SW480 (cell line): ENCODE results near the gene LRP1B.
"Not testable (repeated sequence)": the region's sequence is repeated elsewhere in the genome, so short reads cannot be mapped to it uniquely, and the experiment has no call there.

ENCODE experiments used
- DNase-seq: peaks from one replicate; pipeline ENCODE4 v3.0.0-alpha.2; 2016; ENCODE audit warnings: low spot score

LRP1B gene

DNA sequence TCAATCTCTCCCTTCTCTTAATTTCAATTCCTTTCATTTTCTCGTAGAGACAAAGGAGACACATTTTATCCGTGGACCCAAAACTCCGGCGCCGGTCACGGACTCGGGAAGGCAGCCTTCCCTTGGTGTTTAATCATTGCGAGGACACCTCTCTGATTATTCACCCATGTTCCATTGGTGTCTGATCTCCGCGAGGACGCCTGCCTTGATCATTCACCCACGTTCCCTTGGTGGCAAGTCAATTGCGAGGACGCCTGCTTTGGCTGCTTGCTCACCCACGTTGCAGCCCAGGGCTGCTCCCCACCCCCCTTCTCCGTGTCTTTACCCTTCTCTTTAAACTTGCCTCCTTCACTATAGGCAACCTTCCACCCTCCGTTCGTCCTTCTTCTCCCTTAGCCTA, 1703.8 kb downstream of the LRP1B start:
- not testable (repeated sequence) for DNase-seq

DNA sequence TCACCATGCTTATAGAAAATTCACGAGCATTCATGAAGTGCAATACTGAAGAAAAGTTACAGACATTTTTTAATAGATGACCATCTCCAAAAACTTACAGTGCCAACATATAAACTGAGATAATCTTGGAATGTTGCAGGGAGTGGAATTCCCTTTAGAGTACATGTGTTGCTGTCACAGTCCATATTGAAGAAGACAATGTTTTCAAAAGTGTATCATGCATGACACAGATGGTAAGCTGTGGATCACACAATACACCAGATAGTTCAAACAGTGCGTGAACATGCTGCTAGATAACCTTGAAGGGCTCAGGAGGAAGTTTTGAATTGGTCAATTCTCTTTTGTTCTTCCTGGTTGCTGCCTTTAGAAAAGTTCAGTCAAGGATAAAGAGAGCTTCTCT, 1706.3 kb downstream of the LRP1B start:
- DNase-seq = no peak

DNA sequence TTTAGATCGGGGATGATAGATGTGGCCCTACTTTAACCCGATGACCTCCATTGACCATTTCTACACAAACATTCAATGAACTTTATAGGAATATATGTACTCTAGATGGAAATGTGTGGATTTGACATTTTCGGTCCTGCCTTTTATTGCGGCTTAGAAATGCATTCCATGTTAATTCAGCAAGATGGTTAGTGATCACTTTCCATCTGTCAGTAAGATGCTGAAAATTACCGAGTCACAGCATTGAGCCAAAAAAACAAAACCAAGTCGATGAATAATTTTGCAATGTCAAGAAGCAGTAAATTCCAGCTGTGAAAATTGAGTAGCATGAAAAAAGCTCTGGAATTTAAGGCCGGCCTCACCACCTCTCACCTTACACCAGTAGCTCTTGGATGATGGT, 1708.1 kb downstream of the LRP1B start:
- DNase-seq = no peak

DNA sequence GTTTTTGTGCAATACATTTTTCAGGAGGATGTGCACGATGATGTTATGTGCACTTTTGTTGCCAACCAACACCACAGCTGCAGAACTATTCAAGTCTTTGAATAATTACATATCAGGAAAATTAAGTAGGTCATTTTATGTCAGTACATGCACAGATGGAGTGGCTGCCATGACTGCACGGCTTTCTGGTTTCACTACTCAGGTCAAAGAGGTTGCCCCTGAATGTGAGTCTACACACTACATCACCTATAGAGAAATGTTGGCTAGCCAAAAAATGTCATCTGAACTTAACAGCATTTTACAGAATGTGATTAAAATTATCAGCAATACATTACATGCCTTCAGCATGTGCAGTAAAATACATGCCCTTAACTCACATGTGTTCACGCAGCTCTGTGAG, 1713.3 kb downstream of the LRP1B start:
- DNase-seq = no peak

DNA sequence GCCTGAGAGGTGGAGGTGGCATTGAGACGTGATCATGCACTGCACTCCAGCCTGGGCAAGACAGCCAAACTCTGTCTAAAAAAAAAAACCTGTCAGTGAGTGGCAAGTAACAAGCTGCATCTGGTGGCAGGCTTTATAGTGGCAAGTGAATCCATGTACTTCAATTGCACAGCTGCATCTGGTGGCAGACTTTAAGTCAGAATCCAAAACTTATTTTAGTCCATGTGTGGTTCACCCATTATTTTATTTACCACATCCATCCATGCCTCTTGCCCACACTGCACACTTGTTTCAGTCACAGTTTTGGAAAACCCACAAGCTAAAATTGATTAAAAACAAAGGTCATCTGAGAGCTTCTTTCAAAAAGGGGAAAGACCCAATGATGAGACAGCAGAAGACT, 1714.2 kb downstream of the LRP1B start:
- no peak for DNase-seq

DNA sequence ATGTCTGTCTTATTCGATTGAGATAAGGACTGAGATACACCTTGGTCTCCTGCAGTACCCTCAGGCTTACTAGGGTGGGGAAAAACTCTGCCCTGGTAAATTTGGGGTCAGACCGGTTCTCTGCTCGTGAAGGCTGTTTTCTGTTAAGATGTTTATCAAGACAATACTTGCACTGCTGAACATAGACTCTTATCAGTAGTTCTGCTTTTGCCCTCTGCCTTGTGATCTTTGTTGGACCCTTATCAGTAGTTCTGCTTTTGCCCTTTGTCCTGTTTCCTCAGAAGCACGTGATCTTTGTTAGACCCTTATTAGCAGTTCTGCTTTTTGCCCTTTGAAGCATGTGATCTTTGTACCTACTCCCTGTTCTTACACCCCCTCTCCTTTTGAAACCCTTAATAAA, 1715.8 kb downstream of the LRP1B start:
- DNase-seq = not testable (repeated sequence)

DNA sequence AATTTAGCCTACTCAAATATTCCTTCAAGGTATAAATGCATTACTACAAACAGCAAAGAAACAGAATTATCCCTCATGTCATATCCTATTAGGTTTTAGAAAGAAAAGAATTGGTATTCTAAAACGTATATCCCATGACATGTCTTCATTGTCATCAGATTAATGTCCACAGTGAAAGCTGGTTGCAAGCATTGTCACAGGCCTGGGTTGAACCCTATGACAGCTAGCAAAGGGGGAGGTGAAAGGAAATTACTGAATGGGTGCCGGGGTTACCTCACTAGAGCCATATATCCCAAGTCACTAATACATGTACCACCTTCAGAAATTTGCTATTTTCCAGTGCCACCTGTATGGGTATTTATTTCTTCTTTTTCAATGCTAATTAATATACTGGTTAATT, 1720.1 kb downstream of the LRP1B start:
- no peak for DNase-seq

DNA sequence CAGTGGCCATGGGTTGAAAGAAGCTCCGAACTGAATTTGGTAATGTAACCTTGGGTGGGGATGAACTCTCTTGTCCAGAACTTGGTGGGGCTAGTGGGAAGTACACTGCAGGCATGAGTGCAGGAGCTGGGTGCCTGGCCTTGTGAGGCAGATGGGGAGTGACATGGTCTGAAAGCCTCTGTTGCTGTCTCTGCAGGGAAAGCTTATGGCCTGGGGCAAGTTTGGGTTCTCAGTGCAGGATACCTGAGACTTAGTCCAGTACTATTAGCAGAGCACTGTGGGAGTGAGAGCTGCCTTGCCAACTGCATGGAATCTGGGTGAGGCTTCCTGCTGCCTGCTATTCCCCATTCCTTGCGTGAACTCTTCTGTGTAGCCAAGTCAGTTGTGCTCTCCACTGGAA, 1729.8 kb downstream of the LRP1B start:
- DNase-seq = no peak

DNA sequence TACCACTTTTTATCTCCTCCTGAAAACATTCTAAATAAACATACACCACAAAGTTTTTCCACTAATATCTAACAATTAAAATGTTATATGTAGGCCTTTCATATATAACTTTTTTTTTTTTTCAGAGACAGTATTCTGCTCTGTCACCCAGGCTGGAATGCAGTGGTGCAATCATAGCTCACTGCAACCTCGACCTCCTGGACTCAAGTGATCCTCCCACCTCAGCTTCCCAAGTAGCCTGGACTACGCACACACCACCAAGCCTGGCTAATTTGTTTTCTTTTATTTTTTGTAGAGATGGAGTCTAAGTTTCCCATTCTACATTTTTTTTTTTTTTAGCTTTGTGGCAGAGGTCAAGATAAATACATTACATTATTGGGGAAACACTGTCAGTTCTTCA, 1738.0 kb downstream of the LRP1B start:
- no peak for DNase-seq

DNA sequence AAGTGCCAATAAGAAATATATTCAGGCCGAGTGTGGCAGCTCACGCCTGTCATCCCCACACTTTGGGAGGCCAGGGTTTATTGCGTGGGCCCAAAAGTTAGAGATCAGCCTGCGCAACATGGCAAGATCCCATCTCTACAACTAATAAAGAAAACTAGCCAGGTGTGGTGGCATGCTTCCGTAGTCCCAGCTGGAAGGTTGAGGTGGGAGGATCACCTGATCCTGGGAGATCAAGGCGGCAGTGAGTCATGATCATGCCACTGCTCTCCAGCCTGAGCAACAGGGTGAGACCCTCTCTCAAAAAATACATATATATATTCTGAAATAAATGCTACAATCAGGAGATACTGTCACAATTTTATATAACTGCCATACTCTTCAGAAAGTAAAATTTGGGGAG, 1745.9 kb downstream of the LRP1B start:
- DNase-seq = no peak

DNA sequence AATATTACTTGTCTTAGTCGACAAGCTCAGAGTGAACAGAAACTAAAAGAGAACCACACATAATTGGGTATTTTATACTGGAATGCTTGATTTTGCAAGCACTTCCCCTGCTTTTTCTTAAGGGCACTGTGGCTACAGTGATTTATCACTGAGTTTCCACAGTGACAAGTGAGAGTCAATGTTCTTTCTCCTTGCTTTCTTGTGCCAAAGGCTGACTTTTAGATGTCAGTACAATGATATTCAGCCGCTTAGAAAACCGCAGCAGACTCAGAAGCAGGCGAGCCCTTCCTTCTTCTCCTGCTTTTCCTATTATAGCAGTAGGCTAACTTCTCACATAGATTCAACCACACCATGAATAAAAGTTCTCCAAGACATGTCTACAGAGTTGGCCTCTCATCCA, 1747.0 kb downstream of the LRP1B start:
- DNase-seq = no peak

DNA sequence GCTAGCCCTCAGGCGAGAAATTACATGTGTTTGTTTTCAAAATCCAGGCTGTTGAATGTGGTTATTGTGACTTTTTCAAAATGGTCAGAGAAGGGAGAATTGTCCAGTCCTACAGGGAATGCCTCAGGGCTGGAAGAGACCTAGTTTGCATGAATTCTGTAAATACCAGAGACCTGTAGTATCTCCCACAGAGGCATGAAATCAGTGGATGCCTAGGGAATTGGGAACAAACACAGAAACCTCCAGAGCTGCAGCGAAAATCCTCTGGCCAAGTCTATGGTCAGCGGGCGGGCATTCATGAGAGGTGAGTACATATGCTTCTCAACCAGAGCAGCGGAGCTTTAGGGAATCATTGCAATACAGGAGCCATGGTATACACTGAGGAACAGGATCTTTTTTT, 1754.1 kb downstream of the LRP1B start:
- no peak for DNase-seq

DNA sequence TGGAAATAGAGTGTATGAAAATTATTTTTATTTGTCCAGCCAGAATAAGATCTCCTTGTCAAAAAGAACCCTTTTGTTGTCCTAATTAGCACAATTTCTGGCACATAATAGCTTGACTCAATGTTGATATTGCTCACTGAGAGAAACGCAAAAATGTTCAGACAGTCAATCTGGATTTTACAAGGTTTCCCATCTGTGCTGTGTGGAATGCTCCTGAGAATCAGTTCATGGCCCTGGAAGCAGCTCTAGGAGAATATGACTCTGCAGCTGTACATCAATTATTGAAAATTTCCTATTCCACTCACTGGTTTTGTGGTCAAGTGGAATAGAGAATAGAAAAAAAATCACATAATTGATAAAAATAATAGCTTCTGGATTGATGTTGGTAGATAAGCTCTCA, 1767.7 kb downstream of the LRP1B start:
- no peak for DNase-seq

DNA sequence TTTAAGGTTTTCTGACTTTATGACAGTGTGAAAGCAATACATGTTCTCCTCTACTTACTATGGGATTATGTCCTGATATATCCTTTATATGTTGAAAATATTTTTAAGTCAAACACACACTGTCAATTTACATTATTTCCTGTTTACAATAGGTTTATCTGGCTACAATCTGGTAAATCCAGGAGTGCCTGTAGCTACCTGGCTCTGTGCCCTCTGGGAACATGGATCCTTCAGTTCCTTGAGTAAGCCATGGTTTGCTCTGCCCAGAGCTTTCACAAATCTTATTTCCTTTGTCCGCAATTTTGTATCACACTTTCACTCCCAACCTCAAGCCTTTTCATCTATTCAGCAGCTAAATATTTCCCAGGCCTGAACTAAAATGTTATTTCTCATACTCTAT, 1768.5 kb downstream of the LRP1B start:
- no peak for DNase-seq

DNA sequence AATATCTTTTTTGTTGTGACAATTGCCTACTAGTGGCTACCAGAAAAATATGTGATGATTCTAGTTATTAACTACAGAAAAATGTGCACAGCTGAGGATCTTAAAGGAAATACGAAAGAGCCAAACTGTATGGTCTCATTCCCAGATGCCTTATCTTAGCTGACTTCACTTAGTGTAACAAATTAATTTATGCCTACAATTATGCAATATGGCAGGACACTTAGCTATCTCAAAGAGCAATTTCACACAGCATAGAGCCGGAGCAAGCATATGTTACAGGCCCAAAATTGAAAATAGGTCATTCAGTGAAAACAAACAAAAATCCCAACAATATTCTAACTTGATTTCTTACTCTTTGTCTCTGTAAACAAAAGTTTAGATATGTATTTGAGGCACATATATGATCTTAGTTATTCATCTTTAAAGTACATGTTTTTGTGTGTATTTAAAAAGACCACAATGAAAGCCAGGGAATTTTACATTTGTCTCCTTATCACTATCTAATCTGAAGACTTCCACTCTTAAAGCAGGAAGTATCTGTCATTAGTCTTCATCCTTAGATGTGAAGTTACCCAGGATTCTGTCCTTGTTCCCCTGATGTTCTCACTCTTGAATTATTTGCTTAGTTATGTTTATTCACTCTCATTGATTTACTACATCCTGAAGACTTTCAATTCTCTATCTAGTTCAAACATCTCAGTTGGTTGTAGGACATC, 1771.6 kb downstream of the LRP1B start:
- no peak for DNase-seq

DNA sequence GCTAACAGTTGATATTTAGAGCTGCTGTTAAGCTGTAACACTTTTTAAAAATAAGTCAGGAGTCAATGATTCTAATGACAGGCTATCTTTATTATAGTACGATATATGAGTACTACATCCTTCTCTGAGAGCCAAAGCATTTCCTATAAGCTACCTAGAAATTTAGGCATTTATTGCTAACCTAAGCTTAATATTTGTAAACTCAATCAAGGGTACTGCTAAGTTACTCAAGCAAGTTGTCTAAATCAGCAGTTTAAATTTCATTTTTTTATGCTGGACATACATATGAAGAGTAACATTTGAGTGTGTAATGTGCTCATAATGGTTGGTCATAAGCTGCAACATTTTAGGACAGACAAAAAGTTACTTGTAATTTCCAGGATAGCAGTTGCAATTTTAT, 1774.1 kb downstream of the LRP1B start:
- no peak for DNase-seq

DNA sequence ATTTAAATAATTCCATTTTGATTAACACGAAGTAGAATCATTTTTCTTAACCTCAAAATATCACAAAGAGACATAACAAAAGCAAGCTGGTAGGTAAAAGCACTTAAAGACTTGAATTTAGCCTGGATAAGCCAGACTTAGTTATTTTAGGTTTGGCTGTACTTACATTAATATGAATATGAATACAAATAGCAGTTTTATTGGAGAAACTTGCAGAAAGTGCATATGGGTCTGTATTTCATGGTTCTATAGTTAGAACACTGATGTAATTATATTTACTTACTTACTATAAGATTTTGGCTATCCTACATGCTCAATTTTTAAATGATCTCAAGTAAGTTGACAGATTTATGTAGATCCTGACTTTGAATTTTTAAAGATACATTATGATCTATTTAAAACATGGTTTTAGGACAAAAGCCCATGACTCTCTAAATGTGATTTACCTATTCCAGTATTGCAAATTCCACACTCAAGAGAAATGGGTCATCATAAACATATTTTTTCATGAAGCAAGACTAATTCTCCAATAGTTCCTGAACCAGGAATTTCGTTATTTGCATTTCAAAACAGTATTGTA, 1775.2 kb downstream of the LRP1B start:
- no peak for DNase-seq

DNA sequence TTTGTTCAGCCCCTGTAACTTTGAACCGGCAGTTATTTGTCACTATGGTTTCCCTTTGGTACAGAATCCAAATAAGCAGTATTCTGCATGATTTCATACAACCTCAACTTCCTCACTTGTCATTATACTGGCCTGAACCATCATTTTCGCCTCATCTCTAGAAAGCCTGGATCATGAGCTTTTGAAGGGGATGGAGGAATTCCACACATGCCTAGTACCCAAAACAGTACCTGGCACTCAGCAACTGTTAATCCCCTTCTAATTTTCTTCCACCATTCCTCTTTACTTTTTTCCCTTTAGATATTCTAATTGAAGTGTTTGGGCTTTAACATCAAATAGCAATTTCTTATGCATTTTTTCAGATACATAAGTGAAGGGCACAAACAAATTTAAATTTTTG, 1776.3 kb downstream of the LRP1B start:
- no peak for DNase-seq

DNA sequence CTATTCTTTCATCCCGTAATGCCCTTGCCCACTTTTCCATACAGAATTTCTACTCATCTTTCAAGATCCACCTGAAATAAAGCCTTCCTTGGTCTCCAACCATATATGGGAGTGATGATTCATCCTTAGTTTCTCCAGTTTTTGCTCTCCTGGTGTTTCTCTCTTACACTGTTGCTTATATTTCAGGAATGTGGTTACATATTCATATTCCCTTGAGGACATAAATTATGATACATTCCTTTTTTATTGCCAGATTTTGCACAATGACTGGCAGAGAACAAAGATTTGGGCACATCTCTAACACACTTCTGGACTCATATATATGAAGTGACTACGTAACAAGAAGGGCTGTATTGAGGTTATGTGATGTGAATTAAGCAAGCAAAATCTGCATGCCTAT, 1777.3 kb downstream of the LRP1B start:
- no peak for DNase-seq

DNA sequence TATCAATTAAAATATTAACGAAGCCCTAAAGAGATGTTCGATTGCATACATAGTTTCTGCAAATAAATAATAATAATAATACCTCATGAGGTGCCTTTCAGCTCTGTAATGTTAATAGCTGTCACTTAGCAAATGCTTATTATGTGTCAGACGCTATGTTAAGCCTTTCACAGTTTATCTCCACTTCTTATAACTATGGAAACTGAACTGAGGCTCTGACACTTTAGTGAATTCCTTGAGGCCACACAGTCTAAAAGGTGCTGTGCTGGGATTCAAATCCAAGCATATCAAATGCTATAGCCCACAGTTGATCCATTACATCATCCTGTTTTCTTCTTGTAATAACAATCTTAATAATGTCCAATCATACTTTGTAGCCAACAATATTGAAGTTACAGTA, 1779.1 kb downstream of the LRP1B start:
- DNase-seq = no peak

DNA sequence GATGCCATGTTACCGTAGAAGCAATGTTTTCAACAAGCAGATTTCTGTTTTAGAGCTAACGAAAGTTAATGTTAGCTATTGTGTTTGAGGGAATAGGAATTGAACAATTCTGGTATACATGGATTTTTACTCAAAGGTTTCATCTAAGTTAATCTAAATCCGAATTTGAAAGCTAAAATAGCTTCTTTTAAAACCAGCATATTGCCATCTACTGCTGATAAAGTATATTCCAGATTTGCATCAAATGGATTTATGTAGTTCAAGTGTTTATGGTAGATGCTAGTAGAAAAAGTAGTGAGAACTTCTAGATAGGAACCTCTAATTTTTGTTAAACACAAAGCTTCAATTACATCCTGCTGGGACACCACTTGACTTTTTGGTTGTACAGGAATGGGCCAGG, 1781.1 kb downstream of the LRP1B start:
- DNase-seq = no peak

DNA sequence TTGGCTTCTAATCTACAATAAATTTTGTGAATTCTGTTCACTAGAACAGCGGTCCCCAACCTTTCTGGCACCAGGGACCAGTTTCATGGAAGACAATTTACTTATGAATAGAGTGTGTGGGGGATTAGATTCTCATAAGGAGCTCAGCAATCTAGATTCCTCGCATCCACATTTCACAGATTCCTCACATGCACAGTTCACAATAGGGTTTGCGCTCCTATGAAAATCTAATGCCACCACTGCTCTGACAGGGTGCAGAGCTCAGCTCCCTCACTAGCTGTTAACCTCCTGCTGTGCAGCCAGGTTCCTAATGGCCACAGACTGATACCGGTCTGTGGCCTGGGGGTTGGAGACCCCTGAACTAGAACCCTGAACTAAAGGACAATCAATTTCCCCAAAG, 1782.0 kb downstream of the LRP1B start:
- DNase-seq = no peak

DNA sequence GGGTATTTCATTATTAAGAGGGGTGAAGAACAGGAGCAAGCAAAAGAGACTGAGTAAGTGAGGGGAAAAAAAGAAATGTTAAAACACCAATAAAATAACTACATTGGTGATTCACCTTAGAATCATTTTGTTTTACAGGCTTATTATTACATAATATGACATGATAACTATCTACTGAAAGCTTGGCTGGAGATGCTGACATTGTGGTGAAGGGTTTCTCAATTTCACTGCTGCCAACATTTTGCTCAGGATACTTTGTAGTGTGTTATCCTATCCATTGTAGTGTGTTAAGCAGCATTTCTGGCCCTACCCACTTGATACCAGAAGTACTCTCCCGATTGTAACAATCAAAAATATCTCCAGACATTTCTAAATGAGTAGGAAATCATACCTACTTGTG, 1786.0 kb downstream of the LRP1B start:
- DNase-seq = no peak

DNA sequence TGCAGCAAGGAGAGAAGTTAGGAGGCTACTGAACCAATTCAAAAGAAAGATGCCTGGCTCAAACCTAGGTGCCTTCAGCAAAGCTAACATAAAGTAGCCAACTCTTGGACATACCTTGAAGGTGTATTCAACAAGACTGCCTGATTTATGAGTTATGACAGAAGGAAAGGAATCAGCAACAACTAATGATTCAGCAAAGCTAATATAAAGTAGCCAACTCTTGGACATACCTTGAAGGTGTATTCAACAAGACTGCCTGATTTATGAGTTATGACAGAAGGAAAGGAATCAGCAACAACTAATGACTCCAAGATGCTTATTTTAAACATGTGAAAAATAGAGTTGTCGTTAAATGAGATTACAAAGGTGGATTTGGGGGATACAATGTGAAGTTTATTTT, 1786.5 kb downstream of the LRP1B start:
- DNase-seq = not testable (repeated sequence)
